LoVo (cell line): ENCODE measurements around the gene ITPR2.

Experiments
- DNase-seq: peaks from one replicate; pipeline ENCODE4 v3.0.0-alpha.2; 2016; ENCODE audit warnings: low spot score

The ITPR2 gene

GRCh38 chr12:26292596-26292995 is 540.4 kb downstream of the ITPR2 start:
- no peak for DNase-seq

DNA sequence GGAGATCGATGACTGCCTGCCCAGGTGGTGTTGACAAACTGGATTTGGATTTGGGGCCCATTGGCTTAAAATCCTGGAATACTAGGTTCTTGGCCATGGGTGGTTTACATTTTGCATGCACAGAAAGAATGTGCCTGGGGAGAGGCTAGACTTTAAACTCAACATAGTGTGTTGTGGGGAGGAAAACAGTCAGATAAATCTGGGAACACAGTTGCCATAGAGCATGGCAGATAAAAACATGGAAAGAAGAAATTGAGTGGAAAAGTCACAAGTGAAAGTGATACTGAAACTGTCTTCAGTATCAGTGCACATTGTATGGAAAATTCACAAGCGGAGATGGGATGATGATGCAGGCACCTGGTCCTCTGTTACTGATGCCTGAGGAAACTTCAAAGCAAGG is 542.4 kb downstream of the ITPR2 start:
- no peak for DNase-seq

DNA sequence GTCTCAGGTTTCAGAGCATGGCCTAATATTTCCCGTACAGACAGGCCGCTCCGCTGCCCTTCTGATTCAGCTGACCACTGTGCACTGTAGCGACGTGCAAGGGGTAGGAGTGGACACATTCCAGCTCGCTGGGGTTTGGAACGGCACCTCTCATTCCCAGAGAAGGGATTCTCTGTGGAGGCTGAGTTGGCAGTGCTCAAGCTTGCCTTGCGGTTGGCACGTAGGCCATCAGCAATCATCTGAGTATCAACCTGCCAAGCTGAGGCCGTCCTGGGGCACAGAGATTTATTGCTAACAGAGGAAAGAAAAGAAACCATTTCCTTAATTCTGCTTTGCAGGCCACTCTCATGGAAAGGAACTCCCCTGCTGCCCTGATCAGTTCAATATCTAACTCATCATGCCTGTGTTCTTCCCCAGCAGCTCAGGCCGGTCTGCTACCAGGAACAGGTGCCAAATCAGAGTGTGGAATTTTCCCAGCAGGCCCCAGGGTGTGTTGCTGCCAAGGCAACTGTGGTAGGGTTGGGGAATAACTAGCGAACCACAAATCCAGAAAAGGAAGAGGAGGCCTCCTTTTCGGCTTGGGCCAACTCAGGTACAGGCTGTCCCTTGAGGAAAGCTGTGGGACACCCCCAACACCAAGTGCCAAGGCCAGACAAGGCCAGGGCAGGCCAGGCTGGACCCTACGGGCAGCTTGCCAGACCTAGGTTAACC is 545.2 kb downstream of the ITPR2 start:
- DNase-seq, result no peak
